KOPT-K1 (cell line): ENCODE data around the gene FOXQ1.

Source experiments
- H3K27ac ChIP-seq: fragments of 200-600 bp; sonication (generic); 2 replicates; pipeline ENCODE4 v1.5.1; 2016; ENCODE audit warnings: antibody characterized with exemption, mild to moderate bottlenecking, low read depth, low read length; ENCODE audit not compliant: poor library complexity, severe bottlenecking
- H3K36me3 ChIP-seq: fragments of 200-600 bp; sonication (generic); 2 replicates; pipeline ENCODE4 v1.5.1; 2017; ENCODE audit warnings: antibody characterized with exemption, mild to moderate bottlenecking, low read length, moderate library complexity; ENCODE audit not compliant: insufficient read depth
- H3K9me3 ChIP-seq: fragments of 200-600 bp; sonication (generic); 2 replicates; pipeline ENCODE4 v1.5.1; 2017; ENCODE audit warnings: antibody characterized with exemption, low read length, mild to moderate bottlenecking; ENCODE audit not compliant: insufficient read depth, poor library complexity, severe bottlenecking

The FOXQ1 gene, protein sequence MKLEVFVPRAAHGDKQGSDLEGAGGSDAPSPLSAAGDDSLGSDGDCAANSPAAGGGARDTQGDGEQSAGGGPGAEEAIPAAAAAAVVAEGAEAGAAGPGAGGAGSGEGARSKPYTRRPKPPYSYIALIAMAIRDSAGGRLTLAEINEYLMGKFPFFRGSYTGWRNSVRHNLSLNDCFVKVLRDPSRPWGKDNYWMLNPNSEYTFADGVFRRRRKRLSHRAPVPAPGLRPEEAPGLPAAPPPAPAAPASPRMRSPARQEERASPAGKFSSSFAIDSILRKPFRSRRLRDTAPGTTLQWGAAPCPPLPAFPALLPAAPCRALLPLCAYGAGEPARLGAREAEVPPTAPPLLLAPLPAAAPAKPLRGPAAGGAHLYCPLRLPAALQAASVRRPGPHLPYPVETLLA

DNA sequence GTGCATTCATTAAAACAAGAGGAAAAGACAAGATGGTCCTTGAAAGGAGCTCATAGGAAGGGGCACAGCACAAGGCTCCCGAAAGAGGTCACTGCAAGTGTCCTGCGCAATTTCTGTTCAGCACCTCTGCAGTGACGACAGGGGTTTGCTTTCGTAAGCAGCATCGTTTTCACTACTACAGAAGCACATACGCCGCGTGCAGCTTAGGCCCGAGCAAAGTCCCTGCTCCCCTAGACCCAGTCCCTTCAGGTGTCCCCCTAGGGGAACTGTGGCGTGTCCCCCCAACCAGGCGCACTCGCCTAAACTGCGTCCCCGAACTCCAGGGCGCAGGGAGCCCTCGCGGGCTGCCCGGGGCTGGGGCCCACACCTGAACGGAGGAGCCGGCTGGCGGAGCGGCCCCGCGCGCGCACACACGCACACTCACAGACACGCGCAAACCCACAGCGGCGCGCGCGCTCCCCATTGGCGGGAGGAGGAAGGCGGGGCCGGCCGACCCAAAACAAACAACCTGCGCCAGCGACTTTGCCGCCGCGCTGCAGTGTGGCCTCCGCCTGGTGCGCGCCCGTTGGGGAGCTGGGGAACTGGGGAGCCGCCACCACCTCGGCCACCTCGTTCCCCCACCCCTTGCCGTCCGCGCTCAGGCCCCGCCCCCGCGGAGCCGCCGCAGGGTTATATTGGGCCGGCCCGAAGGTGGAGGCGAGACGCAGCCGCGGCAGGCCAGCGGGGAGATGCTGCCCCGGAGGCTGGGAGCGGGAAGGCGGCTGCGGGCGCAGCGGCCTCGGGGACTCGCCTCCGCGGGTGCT, at the start of gene FOXQ1:
Gene FOXQ1 (plus strand): TSS at position 699 of the 803 bp plus-strand sequence. CDS start 607 bp downstream, outside the sequence.
- H3K36me3 ChIP-seq: no peaks in the 10 kb centered on the region
- H3K27ac ChIP-seq: no peak within 1 kb of the TSS
- H3K9me3 ChIP-seq: peaks cover 15% of the 10 kb centered on the region

DNA sequence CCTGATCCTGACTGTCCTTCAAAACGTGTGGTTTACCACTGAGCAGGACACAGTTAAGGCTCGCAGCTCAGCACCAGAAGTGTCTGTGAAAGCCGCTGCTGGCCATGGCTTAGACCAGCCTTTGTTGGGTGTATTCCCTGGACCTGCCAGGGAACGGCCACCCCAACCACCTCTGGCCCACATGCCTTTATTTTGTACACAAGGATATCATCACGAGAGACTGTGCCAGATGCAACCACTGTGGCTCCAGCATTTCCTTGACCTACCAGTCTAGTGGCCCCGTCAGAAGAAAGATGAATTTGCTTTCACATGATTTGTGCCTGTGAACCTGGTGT, 49.2 kb upstream of the FOXQ1 start:
- no peaks in the 10 kb centered on the region for H3K36me3 ChIP-seq
- no peak overlapping the region for H3K27ac ChIP-seq
- no peaks in the 10 kb centered on the region for H3K9me3 ChIP-seq

DNA sequence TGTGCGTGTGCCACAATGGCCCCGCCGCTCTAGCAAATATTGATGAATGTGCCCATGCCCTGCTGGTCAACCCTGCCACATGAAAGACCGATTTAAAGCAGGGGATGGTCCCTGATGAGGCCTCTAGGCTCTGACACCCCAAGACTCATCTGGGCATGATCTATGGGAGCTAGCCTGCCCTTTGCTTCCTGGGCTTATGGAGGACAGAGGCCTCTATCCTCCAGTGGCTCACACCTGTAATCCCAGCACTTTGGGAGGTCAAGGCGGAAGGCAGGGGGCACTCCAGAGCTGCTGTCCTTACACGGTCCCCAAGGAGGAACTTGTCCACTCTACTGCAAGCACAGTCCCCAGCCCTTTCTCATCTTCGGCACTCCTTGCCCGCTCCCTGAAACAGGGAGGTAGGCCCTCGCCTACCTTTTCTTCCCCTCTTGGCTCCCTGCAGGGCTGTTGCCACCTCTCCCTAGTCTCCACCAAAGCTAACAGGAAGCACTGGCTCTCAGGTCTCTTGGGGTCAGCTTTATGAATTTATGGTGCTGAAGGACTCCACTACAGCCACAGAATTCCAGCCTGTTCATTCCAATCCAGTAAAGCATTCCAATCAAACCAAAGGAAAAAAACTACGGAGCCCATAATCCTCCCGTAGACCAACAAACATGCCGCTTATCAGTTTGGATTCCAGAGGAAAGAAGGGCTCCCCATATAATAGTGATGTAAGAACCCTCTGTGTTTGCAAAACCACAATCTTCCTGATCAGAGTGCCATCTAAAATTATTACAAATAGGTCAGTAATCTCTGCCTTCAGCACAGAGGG, 48.7 kb upstream of the FOXQ1 start:
- H3K27ac ChIP-seq: no peak overlapping the region
- H3K36me3 ChIP-seq: no peaks in the 10 kb centered on the region
- no peaks in the 10 kb centered on the region for H3K9me3 ChIP-seq

- H3K36me3 ChIP-seq: no peaks in the 10 kb centered on the region
- no peak overlapping the region for H3K27ac ChIP-seq
- H3K9me3 ChIP-seq: no peaks in the 10 kb centered on the region
Measured at GRCh38 chr6:1263850-1264377, 48.0 kb upstream of the FOXQ1 start.

DNA sequence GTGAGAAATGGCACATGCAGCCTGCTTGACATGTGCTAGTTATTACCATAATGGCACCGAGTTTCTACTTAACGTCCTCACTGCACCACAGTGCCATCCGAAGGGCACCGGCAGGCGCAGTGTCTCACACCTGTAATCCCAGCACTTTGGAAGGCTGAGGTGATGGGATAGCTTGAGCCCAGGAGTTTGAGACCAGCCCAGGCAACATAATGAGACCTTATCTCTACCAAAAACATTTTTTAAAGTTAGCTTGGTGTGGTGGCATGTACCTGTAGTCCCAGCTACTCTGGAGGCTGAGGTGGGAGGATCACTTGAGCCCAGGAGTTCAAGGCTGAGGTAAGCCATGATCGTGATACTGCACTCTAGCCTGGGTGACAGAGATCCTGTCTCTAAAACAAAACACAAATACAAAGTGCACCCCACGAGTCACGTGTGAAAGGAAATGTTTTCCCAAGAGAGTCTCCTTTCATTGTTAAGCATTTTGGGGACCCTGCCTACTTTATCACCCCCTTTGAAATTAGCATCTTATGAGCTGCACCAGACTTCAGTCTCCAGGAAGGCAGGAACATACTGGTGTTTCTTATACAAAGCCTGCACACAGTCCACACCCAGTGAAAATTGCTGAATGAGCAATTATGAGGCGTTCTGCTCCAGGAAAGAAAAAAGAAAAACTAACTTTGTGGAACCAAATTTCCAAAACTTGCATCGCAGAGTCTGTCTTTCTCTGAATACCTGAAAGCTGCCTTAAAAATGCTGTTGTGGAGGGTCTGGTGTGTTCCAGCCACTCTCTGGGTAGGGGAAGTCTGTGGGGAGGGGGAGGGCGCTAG, 47.1 kb upstream of the FOXQ1 start:
- no peak overlapping the region for H3K27ac ChIP-seq
- H3K36me3 ChIP-seq: no peaks in the 10 kb centered on the region
- no peaks in the 10 kb centered on the region for H3K9me3 ChIP-seq

DNA sequence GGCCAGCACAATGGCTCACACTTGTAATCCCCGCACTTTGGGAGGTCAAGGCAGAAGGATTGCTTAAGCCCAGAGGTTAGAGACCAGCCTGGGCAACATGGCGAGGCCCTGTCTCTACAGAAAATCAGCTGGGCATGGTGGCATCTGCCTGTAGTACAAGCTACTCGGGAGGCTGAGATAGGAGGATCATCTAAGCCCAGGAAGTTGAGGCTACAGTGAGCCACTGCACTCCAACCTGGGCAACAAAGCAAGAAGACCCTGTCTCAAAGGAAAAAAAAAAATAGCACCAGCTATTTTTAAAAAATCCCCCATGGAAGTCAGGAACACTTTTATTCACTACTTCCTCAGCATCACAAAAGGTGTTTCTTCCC, 45.2 kb upstream of the FOXQ1 start:
- H3K36me3 ChIP-seq: no peaks in the 10 kb centered on the region
- H3K27ac ChIP-seq: no peak overlapping the region
- H3K9me3 ChIP-seq: peaks cover 5% of the 10 kb centered on the region

DNA sequence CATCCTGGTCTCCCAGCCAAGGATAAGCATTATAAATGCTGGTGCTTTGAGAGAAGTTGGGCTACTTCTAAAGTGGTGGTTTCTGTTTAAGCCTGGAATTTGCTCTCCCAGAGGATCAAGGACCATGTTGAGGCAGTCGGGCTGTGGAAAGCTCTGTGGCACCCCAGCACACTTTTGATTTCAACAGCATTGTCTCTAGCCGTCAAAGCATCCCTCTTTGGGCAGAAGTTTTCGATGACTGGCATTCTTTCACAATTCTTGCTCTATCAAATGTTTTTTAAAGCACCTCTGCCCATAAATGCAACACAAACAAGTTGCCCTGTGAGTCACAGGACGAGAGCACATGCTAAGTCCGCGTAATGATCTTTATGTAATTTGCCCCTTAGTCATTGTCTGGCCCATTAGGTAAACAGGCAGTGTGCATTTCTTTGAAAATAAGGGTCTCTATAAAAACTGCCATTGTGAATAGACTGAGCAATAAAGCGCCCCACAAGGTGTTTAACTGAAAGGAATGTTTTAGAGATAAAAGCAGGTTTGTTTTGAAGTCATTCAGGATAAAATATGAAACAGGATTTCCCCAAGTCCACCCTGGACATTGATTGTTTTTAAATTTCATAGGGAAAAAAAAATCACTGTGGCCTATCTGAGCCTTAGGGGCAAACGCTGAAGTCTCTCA, 44.7 kb upstream of the FOXQ1 start:
- Histone ChIP-seq H3K27ac (no peak overlapping the region), H3K36me3 (no peaks in the 10 kb centered on the region), H3K9me3 (peaks cover 10% of the 10 kb centered on the region)

GRCh38 chr6:1267790-1268762, 43.8 kb upstream of the FOXQ1 start:
- H3K9me3 ChIP-seq: peaks cover 19% of the 10 kb centered on the region
- no peaks in the 10 kb centered on the region for H3K36me3 ChIP-seq

DNA sequence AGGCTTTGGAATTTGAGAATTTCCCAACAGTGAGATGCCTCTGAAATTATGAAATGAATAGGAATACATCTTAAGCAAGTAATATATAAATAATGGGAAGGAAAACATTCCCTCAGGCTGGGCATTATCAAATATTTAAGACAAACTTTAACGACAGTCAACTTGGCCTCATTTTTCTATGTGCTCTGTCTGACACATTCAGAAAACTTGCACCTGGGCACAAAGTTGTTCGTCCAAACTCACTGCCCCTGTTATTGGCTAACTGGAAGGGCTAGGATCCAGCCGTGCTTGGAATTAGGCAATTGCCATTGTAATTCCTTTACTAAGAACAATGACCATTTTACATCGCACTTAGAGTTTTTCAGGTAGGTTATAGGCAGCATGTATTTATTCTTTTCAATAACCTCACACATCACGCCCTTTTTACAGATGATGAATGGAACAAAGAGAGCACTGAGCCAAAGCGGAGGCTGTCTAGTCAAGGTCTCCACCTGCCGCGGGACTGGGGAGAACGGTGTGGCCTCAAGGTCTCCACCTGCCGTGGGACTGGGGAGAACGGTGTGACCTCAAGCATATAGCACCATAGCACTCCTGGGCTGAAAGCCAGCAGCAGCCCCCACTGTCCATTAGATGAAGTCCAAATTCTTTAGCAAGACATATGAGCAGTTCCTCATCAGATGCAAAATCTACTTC, 40.7 kb upstream of the FOXQ1 start:
- no peak overlapping the region for H3K27ac ChIP-seq
- H3K36me3 ChIP-seq: no peaks in the 10 kb centered on the region
- H3K9me3 ChIP-seq: peaks cover 19% of the 10 kb centered on the region

More at GRCh38 chr6:1267790-1268762, 43.8 kb upstream of the FOXQ1 start:
- H3K27ac ChIP-seq: no peak overlapping the region

GRCh38 chr6:1278061-1278720, 33.7 kb upstream of the FOXQ1 start:
- Histone ChIP-seq H3K9me3 (no peaks in the 10 kb centered on the region), H3K27ac (no peak overlapping the region), H3K36me3 (no peaks in the 10 kb centered on the region)

DNA sequence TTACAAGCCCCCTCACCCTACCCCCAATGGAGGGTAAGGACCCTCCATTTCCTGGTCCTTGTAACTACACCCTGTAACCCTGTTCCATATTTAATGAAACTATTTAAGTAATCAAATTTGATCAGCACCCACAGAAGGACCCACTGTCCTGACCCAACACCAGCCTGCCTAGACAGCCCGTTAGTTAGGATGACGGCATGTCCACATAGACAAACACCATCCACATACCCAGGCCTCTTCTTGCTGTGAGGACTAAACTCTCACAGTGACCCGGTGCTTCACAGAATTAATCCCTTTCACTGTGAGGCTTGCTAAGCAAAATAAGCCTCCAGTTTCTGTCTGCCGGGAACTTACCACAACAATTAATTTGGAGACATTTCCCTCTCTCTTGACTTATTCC, 32.8 kb upstream of the FOXQ1 start:
- no peaks in the 10 kb centered on the region for H3K36me3 ChIP-seq
- H3K27ac ChIP-seq: no peak overlapping the region
- H3K9me3 ChIP-seq: no peaks in the 10 kb centered on the region

DNA sequence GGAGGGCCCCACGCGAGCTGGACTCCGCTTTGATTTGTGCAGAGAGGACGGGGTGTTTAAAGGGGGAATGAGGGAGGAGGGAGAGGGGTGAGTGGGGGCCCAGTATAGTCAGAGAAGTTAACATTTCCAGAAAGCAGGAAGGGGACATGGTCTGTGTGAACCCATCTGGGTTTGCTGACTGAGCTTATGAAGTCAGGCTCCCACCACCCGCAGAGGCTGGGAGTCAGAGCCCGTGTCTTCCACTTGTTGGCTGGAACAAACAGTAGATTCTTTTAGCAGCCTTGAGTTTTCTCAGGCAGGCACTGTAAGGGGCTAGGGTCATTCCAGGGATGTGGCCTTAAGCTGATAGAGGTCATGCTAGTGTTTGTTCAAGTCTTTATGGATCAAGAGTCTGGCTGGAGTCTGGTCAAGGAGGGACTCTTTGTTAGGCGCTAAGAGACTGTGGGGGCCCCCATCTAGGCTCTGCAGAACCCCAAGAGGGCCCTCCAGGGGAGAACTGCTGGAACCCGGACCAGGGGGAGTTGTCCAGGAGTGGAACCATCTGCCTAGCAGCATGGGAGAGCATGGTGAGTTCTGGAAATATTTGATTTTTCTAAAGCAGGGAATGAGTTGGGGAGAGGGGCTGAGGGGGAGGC, 31.1 kb upstream of the FOXQ1 start:
- Histone ChIP-seq H3K9me3 (no peaks in the 10 kb centered on the region), H3K27ac (no peak overlapping the region), H3K36me3 (no peaks in the 10 kb centered on the region)
